Osteoblast (primary cell): Measurements from ENCODE around the gene TSPAN10. TPM values are rescaled to one million over a fixed set of nuclear protein-coding genes. Genes with fewer than 3 reads are reported as not detected.
"Not testable (repeated sequence)": the region's sequence is repeated elsewhere in the genome, so short reads cannot be mapped to it uniquely, and the experiment has no call there.

Experiments used
- DNase-seq: peaks from one replicate; pipeline ENCODE4 v3.0.0; 2011; ENCODE audit warnings: low spot score, mixed read lengths; ENCODE audit not compliant: insufficient read length; ENCODE audit errors: missing footprints
- H2AFZ ChIP-seq: 2 replicates; pipeline ENCODE4 v1.6.0; 2011; ENCODE audit warnings: mild to moderate bottlenecking, low read length
- H3K27ac ChIP-seq: 2 replicates; pipeline ENCODE4 v1.5.1; 2011; ENCODE audit warnings: mild to moderate bottlenecking, low read depth, low read length, moderate library complexity
- H3K27me3 ChIP-seq: 2 replicates; pipeline ENCODE4 v1.6.0; 2012; ENCODE audit warnings: mild to moderate bottlenecking, control low read depth, inconsistent platforms, low read length, moderate library complexity; ENCODE audit not compliant: insufficient read depth
- H3K36me3 ChIP-seq: 2 replicates; pipeline ENCODE4 v1.5.1; 2011; ENCODE audit warnings: mild to moderate bottlenecking, low read length, control low read depth, moderate library complexity; ENCODE audit not compliant: insufficient read depth
- H3K4me1 ChIP-seq: 2 replicates; pipeline ENCODE4 v1.5.1; 2011; ENCODE audit warnings: mild to moderate bottlenecking, low read length, control low read depth, moderate library complexity; ENCODE audit not compliant: insufficient read depth
- H3K4me2 ChIP-seq: 2 replicates; pipeline ENCODE4 v1.6.0; 2011; ENCODE audit warnings: mild to moderate bottlenecking, low read length; ENCODE audit not compliant: insufficient read depth
- H3K4me3 ChIP-seq: fragments of 200-600 bp; sonication (generic); 3 replicates; pipeline ENCODE4 v1.5.1; 2012; ENCODE audit warnings: mild to moderate bottlenecking, low read length, inconsistent platforms; ENCODE audit not compliant: insufficient read depth
- H3K79me2 ChIP-seq: 2 replicates; pipeline ENCODE4 v1.6.0; 2012; ENCODE audit warnings: mild to moderate bottlenecking, low read length, control low read depth, inconsistent platforms; ENCODE audit not compliant: insufficient read depth
- H3K9me3 ChIP-seq: 2 replicates; pipeline ENCODE4 v1.5.1; 2011; ENCODE audit warnings: low read depth, low read length, control low read depth
- H4K20me1 ChIP-seq: 2 replicates; pipeline ENCODE4 v1.6.0; 2012; ENCODE audit warnings: mild to moderate bottlenecking, low read length, control low read depth; ENCODE audit not compliant: insufficient read depth
- CTCF ChIP-seq: IDR thresholded peaks from 2 replicates; pipeline ENCODE4 v1.5.1; 2011; ENCODE audit warnings: mild to moderate bottlenecking, low read depth, low read length, moderate library complexity; ENCODE audit errors: extremely low read depth
- total RNA-seq: library from RNA; depleted of rRNA; stranded (reverse); fragments of >200 nt; gene quantifications from 2 replicates; pipeline ENCODE4 v1.2.3, GENCODE V29; 2012

The TSPAN10 gene
- total RNA-seq, 1 donor: 2.9 TPM

GRCh38 chr17:81616877-81617276 lies 20.1 kb upstream of the TSPAN10 start:
- Histone ChIP-seq H3K79me2 (peaks cover 70% of the 10 kb centered on the region), H3K27me3 (no peaks in the 10 kb centered on the region), H3K27ac (no peak overlapping the region), H2AFZ (no peak overlapping the region), H3K36me3 (peaks cover 57% of the 10 kb centered on the region), H3K4me1 (peaks cover 20% of the 10 kb centered on the region), H3K4me3 (no peak overlapping the region), H4K20me1 (peaks cover 38% of the 10 kb centered on the region), H3K9me3 (no peaks in the 10 kb centered on the region), H3K4me2 (no peak overlapping the region)
- no peak for DNase-seq
- no peak for TF ChIP-seq CTCF

DNA sequence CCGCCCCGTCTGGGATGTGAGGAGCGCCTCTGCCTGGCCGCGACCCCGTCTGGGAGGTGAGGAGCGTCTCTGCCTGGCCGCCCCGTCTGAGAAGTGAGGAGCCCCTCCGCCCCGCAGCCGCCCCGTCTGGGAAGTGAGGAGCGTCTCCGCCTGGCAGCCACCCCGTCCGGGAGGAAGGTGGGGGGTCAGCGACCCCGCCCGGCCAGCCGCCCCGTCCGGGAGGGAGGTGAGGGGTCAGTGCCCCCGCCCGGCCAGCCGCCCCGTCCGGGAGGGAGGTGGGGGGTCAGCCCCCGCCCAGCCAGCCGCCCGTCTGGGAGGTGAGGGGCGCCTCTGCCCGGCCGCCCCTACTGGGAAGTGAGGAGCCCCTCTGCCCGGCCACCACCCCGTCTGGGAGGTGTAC lies 18.7 kb upstream of the TSPAN10 start:
- Histone ChIP-seq H3K4me1 (peaks cover 20% of the 10 kb centered on the region), H4K20me1 (peaks cover 39% of the 10 kb centered on the region), H3K36me3 (peaks cover 52% of the 10 kb centered on the region), H3K79me2 (peaks cover 68% of the 10 kb centered on the region)
- not testable (repeated sequence) for H2AFZ ChIP-seq, H3K27me3 ChIP-seq, H3K27ac ChIP-seq, H3K4me3 ChIP-seq, DNase-seq, H3K4me2 ChIP-seq, H3K9me3 ChIP-seq

DNA sequence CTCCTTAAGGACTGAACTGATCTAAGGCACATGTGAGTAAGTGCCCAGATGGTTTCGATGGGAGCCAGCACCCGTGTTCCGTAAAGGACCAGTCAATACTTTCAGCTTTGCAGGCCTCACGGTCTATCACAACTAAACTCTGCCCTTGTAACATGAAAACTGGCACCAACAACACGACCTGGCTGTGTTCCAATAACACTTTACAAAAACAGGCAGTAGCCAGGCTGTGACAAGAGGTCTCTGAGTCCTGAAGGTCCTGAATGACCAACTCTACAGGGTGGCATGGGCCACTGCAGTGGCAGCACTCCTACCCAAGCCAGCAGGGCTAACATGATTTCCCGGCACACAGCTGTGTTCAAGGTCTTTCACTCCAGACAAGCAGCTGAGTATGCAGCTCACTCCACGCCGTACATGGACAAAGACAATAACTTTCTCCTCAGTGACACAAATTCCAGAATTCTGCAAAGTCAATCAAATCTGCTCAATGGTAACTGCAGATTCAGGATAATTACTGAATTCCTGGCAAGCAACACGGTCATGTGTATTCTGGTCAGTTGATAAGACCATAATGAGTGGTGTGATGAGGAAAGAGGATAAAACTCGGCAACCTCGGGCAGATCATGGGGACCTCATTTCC lies 15.4 kb upstream of the TSPAN10 start:
- Histone ChIP-seq H3K27ac (no peak overlapping the region), H3K79me2 (peaks cover 65% of the 10 kb centered on the region), H4K20me1 (peaks cover 32% of the 10 kb centered on the region), H3K4me1 (no peaks in the 10 kb centered on the region), H3K9me3 (no peaks in the 10 kb centered on the region), H3K4me3 (no peak overlapping the region), H3K36me3 (peaks cover 68% of the 10 kb centered on the region), H2AFZ (no peak overlapping the region), H3K27me3 (no peaks in the 10 kb centered on the region), H3K4me2 (no peak overlapping the region)
- TF ChIP-seq CTCF: no peak
- DNase-seq: no peak

GRCh38 chr17:81630274-81630673 lies 6.7 kb upstream of the TSPAN10 start:
- H4K20me1 ChIP-seq: peaks cover 35% of the 10 kb centered on the region
- no peak for DNase-seq
- no peak for TF ChIP-seq CTCF
- H3K4me2 ChIP-seq: no peak overlapping the region
- no peaks in the 10 kb centered on the region for H3K9me3 ChIP-seq
- H3K79me2 ChIP-seq: peaks cover 72% of the 10 kb centered on the region
- H3K27me3 ChIP-seq: no peaks in the 10 kb centered on the region
- peaks cover 40% of the 10 kb centered on the region for H3K36me3 ChIP-seq
- H3K4me1 ChIP-seq: peaks cover under 1% of the 10 kb centered on the region
- no peak overlapping the region for H2AFZ ChIP-seq
- no peak overlapping the region for H3K4me3 ChIP-seq
- no peak overlapping the region for H3K27ac ChIP-seq
